Camera-type eye (tissue), 1 donor: ENCODE measurements around the gene OR10J1. TPM values are rescaled to one million over a fixed set of nuclear protein-coding genes. Genes with fewer than 3 reads are reported as not detected.

Experiments
- total RNA-seq: library from RNA; depleted of rRNA; stranded (reverse); fragments of >200 nt; gene quantifications from one replicate; pipeline ENCODE4 v1.2.3, GENCODE V29; 2014

The OR10J1 gene
- not detected for total RNA-seq

GRCh38 chr1:159439422-159439821, at the start of gene OR10J1:
OR10J1 (plus strand) TSS chr1:159439722; CDS start chr1:159439792, 70 bp downstream.

GRCh38 chr1:159431904-159432303, 7.6 kb upstream of the OR10J1 start, which contains the start of gene OR10J4:
OR10J4 (plus strand) TSS chr1:159432204.

Other genes starting within 250 kb of the OR10J1 start
- gene ACKR1, start 234.8 kb upstream of the OR10J1 start, total RNA-seq = 8.9 TPM
- gene FCER1A, start 137.4 kb upstream of the OR10J1 start, total RNA-seq = 0.77 TPM
- gene OR10J4, start 7.5 kb upstream of the OR10J1 start, total RNA-seq = not detected
- gene OR10J5, start 96.3 kb downstream of the OR10J1 start, total RNA-seq = not detected
- gene APCS, start 148.1 kb downstream of the OR10J1 start, total RNA-seq = not detected